ENCODE data around the gene CD9.

The CD9 gene

DNA sequence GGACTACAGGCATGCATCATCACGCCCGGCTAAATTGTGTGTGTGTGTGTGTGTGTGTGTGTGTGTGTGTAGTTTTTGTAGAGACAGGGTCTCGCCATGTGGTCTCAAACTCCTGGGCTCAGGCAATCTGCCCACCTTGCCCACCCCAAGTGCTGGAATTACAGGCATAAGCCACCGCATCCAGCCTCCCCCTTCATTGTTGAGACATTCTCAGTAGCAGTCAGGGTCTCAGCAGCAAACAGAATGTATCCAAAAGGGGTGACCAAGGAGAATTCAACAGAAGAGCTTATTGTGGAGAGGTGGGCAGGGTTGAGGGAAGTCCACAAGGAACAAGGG, 73.0 kb downstream of the CD9 start:
- DNase-seq (ENCODE audit: extremely low read depth in 1 of 2, low read depth in 1 of 2) = no peak

DNA sequence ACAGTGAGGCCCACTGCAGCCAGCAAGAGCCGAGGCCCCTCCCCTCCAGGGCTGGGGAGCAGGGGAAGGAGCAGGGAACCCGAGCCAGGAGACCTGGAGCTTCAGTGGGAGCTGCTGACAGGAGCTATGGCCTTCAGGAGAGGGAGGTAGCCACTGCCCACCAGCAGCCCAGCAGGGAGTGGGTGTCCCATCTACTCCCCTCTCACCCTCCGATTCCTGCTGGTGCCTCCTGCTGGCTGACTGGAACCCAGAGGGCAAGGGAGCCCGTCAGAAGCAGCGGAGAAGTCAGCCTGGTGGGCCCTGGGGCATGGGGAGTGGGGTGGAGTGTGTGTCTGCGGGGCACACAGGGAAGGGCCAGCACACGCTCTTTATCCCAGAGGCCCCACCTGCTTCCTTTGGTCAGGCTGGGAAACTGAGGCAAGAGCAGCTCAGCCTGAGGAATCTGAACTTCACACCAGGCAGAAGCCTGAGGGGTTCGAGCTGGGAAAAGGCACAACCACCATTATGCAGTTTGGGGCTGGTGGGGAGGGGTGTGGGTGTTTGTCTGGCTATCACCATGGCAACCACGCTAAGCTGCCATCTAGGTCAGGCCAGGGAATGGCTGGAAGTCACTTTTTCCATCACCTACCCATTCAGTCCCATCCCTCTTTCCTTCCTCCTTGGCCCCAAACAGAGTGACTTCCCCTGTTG, 73.5 kb downstream of the CD9 start:
- no peak for DNase-seq (ENCODE audit: extremely low read depth in 1 of 2, low read depth in 1 of 2)

DNA sequence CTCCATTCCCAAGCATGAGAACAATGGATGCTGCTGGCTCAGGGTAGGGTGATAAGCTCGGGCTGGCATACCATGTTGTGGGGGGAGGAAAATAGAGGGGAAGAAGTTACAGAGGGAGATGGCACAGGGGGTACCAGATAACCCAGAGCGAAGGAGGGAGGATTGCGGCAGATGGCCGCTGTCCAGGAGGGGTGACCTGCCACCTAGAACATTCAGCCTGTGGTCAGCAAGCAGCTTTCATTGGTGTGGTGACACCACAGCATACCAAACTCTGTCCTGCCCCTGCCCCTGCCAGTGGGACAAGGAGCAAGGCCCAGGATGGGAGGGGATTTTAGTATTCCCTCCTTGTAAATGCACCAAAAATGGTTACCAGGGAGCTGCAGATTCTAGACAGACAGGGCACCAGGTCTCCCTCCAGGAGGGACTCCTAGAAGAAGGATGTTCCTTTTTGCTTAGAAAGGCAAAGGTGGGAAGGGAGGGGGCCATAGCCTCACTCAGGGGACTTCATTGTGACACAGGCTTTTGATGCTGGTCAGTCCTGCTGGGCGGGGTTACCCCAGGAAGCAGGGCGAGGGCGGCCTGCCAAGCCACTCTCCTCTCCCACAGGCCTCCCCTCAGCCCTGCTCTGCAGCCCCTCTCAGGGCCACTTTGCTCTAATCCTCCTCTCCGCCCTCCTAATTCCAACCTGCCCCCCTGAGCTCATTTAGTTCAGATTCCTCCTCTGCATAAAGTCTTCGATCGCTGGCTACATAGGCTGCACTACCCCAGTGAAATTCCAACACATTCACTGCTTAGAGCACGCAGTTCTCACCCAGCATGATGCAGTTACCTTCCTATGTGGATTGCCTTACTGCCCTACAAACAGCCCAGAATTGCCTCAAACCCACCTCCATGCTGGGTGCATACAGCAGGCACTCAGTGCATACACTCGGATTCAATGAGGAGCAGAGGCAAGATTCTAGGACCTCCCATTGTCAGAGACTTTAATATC, 74.3 kb downstream of the CD9 start:
- no peak for DNase-seq (ENCODE audit: extremely low read depth in 1 of 2, low read depth in 1 of 2)

- DNase-seq (ENCODE audit: extremely low read depth in 1 of 2, low read depth in 1 of 2) = no peak
These were observed 76.0 kb downstream of the CD9 start for GRCh38 chr12:6275928-6276887.

- DNase-seq (ENCODE audit: extremely low read depth in 1 of 2, low read depth in 1 of 2) = no peak
These were observed 76.9 kb downstream of the CD9 start for GRCh38 chr12:6276956-6277620.

DNA sequence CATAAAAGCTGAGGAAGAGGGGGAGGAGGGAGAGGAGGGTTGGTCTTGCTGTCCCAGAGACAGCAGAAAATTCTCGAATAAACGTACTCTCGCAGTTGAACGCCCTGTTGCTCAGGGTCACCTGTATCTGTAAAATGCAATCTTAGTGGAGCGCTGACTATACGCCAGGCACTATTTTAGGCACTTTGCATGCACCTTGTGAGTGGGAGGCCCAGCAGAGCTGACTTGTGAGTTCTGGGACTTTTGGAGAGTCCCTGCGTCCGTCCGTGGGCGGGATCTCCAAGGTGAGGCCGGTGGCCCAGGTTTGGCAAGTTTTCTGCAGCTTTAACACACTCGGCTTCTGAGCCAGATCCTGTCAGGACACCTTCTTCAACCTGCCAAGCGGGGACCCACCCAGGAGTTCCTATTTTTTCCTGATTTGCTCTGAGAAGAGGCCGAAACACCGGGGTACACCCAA, 77.8 kb downstream of the CD9 start:
- no peak for DNase-seq (ENCODE audit: extremely low read depth in 1 of 2, low read depth in 1 of 2)

- peak; percentile 54 to 72 for DNase-seq (ENCODE audit: extremely low read depth in 1 of 2, low read depth in 1 of 2)
These were observed 78.4 kb downstream of the CD9 start for GRCh38 chr12:6278439-6279255.

DNA sequence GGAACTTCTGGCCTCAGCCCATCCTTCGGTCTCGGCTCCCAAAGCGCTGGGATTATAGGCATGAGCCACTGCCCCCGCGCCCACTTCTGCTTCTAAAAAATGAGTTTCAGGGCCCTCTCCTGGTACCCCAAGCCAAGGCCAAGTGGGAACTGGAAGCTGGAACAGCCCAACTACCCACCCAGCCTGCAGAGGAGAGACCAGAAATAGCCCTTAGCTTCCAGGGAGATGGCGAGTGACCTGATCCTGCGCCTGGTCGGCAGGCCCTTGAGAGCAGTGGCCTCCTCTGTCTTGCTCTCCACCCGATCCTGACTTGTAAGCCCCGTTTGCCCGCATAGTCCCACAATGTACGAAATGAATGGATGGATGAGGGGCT, 79.0 kb downstream of the CD9 start:
- no peak for DNase-seq (ENCODE audit: extremely low read depth in 1 of 2, low read depth in 1 of 2)

- DNase-seq (ENCODE audit: extremely low read depth in 1 of 2, low read depth in 1 of 2) = no peak
These were observed 79.4 kb downstream of the CD9 start for GRCh38 chr12:6279631-6280030.

DNA sequence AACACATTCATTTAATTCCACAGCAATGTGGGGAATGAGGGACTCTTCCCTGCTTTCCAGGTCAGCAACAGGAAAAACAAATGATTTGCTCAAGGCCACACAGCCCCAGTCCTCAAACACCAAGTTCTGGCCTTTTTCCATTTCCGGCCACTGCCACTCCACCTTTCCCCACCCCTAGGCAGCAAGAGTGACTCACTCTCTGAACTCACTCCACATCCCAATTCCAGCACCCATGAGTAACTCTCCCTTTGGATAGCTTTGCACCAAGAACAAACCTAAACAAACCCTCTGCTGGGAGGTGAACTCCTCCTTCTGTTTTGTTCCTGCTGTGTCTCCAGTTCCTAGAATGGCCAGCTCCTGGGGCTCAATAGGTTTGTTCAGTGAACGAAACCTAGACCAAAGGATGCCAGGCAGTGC, 79.9 kb downstream of the CD9 start:
- DNase-seq (ENCODE audit: extremely low read depth in 1 of 2, low read depth in 1 of 2) = no peak

GRCh38 chr12:6280672-6281071, 80.5 kb downstream of the CD9 start:
- no peak for DNase-seq (ENCODE audit: extremely low read depth in 1 of 2, low read depth in 1 of 2)

- no peak for DNase-seq (ENCODE audit: extremely low read depth in 1 of 2, low read depth in 1 of 2)
These were observed 81.0 kb downstream of the CD9 start for GRCh38 chr12:6281081-6281809.

- DNase-seq (ENCODE audit: extremely low read depth in 1 of 2, low read depth in 1 of 2) = no peak
These were observed 82.2 kb downstream of the CD9 start for GRCh38 chr12:6282453-6282840.

- DNase-seq (ENCODE audit: extremely low read depth in 1 of 2, low read depth in 1 of 2) = no peak
These were observed 84.1 kb downstream of the CD9 start for GRCh38 chr12:6284273-6284672.

- peak; percentile 18 to 34 for DNase-seq (ENCODE audit: extremely low read depth in 1 of 2, low read depth in 1 of 2)
These were observed 84.9 kb downstream of the CD9 start for GRCh38 chr12:6285063-6285477.

DNA sequence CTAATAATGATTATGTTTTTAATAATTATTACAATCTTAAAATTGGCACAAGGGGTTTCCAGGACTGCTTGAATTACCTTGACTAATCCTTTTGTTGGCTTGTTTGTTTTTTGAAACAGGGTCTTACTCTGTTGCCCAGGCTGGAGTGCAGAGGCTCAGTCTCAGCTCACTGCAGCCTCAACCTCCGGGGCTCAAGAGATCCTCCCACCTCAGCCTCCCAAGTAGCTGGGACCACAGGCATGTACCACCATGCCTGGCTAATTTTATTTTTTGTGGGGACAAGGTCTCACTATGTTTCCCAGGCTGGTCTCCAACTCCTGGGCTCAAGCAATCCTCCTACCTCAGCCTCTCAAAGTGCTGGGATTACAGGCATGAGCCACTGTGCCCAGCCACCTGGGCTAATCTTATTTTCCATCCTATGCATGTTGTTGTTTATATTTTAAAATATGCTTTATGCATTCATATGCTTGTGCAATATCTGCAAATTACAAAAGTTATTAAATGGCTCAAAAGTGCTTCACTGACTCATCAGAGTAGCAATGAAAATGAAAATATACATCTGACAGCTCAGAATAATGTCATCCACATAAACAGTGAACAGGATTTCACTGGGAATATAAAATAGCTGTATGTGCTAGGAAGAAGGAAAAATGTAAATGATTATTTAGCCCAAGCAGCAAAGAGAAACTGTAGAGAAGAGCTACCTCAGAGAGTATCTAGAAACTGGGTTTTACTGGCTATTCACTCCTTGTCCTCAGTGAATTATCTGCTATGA, 85.5 kb downstream of the CD9 start:
- no peak for DNase-seq (ENCODE audit: extremely low read depth in 1 of 2, low read depth in 1 of 2)

All from activated CD8-positive, alpha-beta memory T cell treated with anti-CD3 and anti-CD28 coated beads for 1 hour (primary cell).